K562 (cell line): ENCODE data around the gene BTAF1.

Experiments used
- CBX8 ChIP-seq: fragments of 200-600 bp; sonication (generic); IDR thresholded peaks from 2 replicates; pipeline ENCODE4 v1.6.1; 2012; ENCODE audit warnings: borderline replicate concordance, mixed run types, low read depth, mild to moderate bottlenecking, moderate library complexity, mixed read lengths, low read length, control low read depth, inconsistent platforms; ENCODE audit not compliant: poor library complexity, severe bottlenecking; ENCODE audit errors: extremely low read depth
- CEBPB ChIP-seq: fragments of 450-650 bp; IDR thresholded peaks from 2 replicates; pipeline ENCODE4 v1.6.1; 2016; ENCODE audit warnings: missing genetic modification characterization, missing compliant biosample characterization
- CHD4 ChIP-seq: fragments of 200-600 bp; sonication (generic); IDR thresholded peaks from 3 replicates; pipeline ENCODE4 v1.6.1; 2012; ENCODE audit warnings: low read depth, mild to moderate bottlenecking, mixed read lengths, low read length, inconsistent platforms; ENCODE audit not compliant: insufficient read depth, insufficient replicate concordance, poor library complexity, severe bottlenecking
- E4F1 ChIP-seq: fragments of 250-450 bp; sonication (Bioruptor Pico); IDR thresholded peaks from 2 replicates; pipeline ENCODE4 v1.5.0; 2021; ENCODE audit warnings: mild to moderate bottlenecking, borderline replicate concordance
- EZH2 ChIP-seq: IDR thresholded peaks from 2 replicates; pipeline ENCODE4 v1.6.1; 2012; ENCODE audit warnings: low read depth, mild to moderate bottlenecking, inconsistent platforms, low read length, borderline replicate concordance
- RAD21 ChIP-seq, 2 experiments: fragments of 250-450 bp in 1 of 2; fragments of 450-650 bp in 1 of 2; sonication (Bioruptor Pico) in 1 of 2; formaldehyde crosslinking in 1 of 2; IDR thresholded peaks in 1 of 2; conservative IDR thresholded peaks in 1 of 2; 2 replicates each; pipeline versions ENCODE4 v1.4.0 to v1.8.0; 2020 to 2022; ENCODE audit warnings: mild to moderate bottlenecking in 2 of 2, moderate library complexity in 1 of 2
- ZNF121 ChIP-seq: sonication (generic); formaldehyde crosslinking; conservative IDR thresholded peaks from 2 replicates; pipeline ENCODE4 v1.8.0; 2022; ENCODE audit warnings: missing genetic modification reagents

- TF ChIP-seq ZNF121 (no peak), CEBPB (tag) (no peak), E4F1 (CRISPR knock-in tag) (no peak), CHD4 (no peak), RAD21 (CRISPR knock-in tag; conservative IDR thresholded peaks at IDR 0.05 in 1 of 2, IDR thresholded peaks at IDR 0.05 in 1 of 2) (no peak), CBX8 (no peak), EZH2 (no peak)
Observed at GRCh38 chr10:92052088-92052487, 128.5 kb downstream of the BTAF1 start.
